HepG2 (cell line): ENCODE measurements around the gene ANKRD40. TPM values are rescaled to one million over a fixed set of nuclear protein-coding genes. Genes with fewer than 3 reads are reported as not detected.

Experiments
- ATAC-seq: fragments of 200-7000 bp; cut with Tn5 transposase; 3 replicates; pipeline ENCODE4 v1.9.1; 2020; ENCODE audit warnings: mild to moderate bottlenecking, moderate library complexity
- BruUV-seq: library from RNA; stranded (reverse); fragments of 400-500 nt; replicated peaks from 2 replicates; lab custom pipeline; 2021; lab: Mats Ljungman, UMichigan
- CTCF ChIA-PET: fragments of 300-600 bp; formaldehyde crosslinking; extraction: SDS; loops from one replicate; lab custom pipeline; 2021; ENCODE audit warnings: low total read pairs, inconsistent platforms, low intra/inter-chr PET ratio; lab: Yijun Ruan, JAX
- POLR2A ChIA-PET: fragments of 350-600 bp; sonication (Branson Sonifier 250); formaldehyde crosslinking; loops from one replicate; lab custom pipeline; 2020; ENCODE audit warnings: antibody characterized with exemption, inconsistent platforms; lab: Yijun Ruan, JAX
- DNase-seq: peaks from one replicate; pipeline ENCODE4 v3.0.0-alpha.2; 2015; ENCODE audit warnings: low spot score
- FAIRE-seq: peaks from 3 replicates; lab custom pipeline; 2011; peaks lifted over from hg19 to GRCh38; lab: Jason Lieb, UNC
- H2AFZ ChIP-seq: one replicate; pipeline ENCODE4 v1.6.1; 2011; ENCODE audit warnings: low read length, inconsistent platforms
- H3K27ac ChIP-seq: fragments of 300-600 bp; 3 replicates; pipeline ENCODE4 v1.8.0; 2011; ENCODE audit warnings: mixed run types, mild to moderate bottlenecking, mixed read lengths, low read length, inconsistent platforms; ENCODE audit not compliant: insufficient read depth; ENCODE audit errors: extremely low read length
- H3K27me3 ChIP-seq, 2 experiments: fragments of 200-600 bp in 1 of 2; 2 replicates in 1 of 2; 3 replicates in 1 of 2; pipeline versions ENCODE4 v1.6.0 to v1.8.0; 2011; ENCODE audit warnings: low read length in 2 of 2, mild to moderate bottlenecking in 2 of 2, moderate library complexity in 2 of 2, inconsistent platforms in 1 of 2; ENCODE audit not compliant: insufficient read depth in 2 of 2, control insufficient read depth in 1 of 2
- H3K36me3 ChIP-seq, 2 experiments: fragments of 200-600 bp in 1 of 2; replicated peaks in 1 of 2; 2 replicates in 1 of 2; 3 replicates in 1 of 2; pipeline versions ENCODE4 v1.5.1 to v1.8.0; 2011; ENCODE audit warnings: low read length in 2 of 2, inconsistent platforms in 1 of 2; ENCODE audit not compliant: insufficient read depth in 2 of 2, control insufficient read depth in 1 of 2
- H3K4me1 ChIP-seq: 2 replicates; pipeline ENCODE4 v1.5.1; 2012; ENCODE audit warnings: low read length, inconsistent platforms; ENCODE audit not compliant: insufficient read depth
- H3K4me2 ChIP-seq: 2 replicates; pipeline ENCODE4 v1.6.0; 2011; ENCODE audit warnings: low read depth, low read length, inconsistent platforms
- H3K4me3 ChIP-seq, 3 experiments: fragments of 200-600 bp in 1 of 3; sonication (generic), shearing (Covaris generic) in 1 of 3; replicated peaks in 1 of 3; 2 replicates each; pipeline ENCODE4 v1.5.1; 2011 to 2016; ENCODE audit warnings: low read length in 3 of 3, inconsistent platforms in 2 of 3, low read depth in 2 of 3, mild to moderate bottlenecking in 2 of 3, control low read depth in 1 of 3, mixed read lengths in 1 of 3; ENCODE audit not compliant: insufficient read depth in 1 of 3
- H3K79me2 ChIP-seq: one replicate; pipeline ENCODE4 v1.6.1; 2011; ENCODE audit warnings: low read length, inconsistent platforms; ENCODE audit not compliant: insufficient read depth
- H3K9ac ChIP-seq: 2 replicates; pipeline ENCODE4 v1.6.0; 2011; ENCODE audit warnings: mild to moderate bottlenecking, low read depth, low read length, inconsistent platforms; ENCODE audit not compliant: insufficient read depth
- H3K9me3 ChIP-seq: 2 replicates; pipeline ENCODE4 v1.5.1; 2012; ENCODE audit warnings: mild to moderate bottlenecking, low read length
- H4K20me1 ChIP-seq: 2 replicates; pipeline ENCODE4 v1.6.0; 2011; ENCODE audit warnings: inconsistent platforms, mild to moderate bottlenecking, low read length, moderate library complexity; ENCODE audit not compliant: insufficient read depth
- FOXP4 ChIP-seq: sonication (generic); formaldehyde crosslinking; IDR thresholded peaks from 2 replicates; pipeline ENCODE4 v1.4.0; 2020; ENCODE audit warnings: missing genetic modification reagents
- GATA4 ChIP-seq: sonication (generic); IDR thresholded peaks from 2 replicates; pipeline ENCODE4 v1.6.1; 2016; ENCODE audit warnings: antibody characterized with exemption, low read depth, borderline replicate concordance
- PRDM15 ChIP-seq: sonication (generic); formaldehyde crosslinking; IDR thresholded peaks from 2 replicates; pipeline ENCODE4 v1.4.0; 2020; ENCODE audit warnings: missing genetic modification reagents
- SCMH1 ChIP-seq: sonication (generic); formaldehyde crosslinking; IDR thresholded peaks from 2 replicates; pipeline ENCODE4 v1.9.0; 2021; ENCODE audit warnings: missing genetic modification reagents, mild to moderate bottlenecking, borderline replicate concordance
- TRIM22 ChIP-seq: fragments of 450-650 bp; IDR thresholded peaks from 2 replicates; pipeline ENCODE4 v1.6.1; 2017
- ZNF224 ChIP-seq: sonication (generic); formaldehyde crosslinking; IDR thresholded peaks from 2 replicates; pipeline ENCODE4 v1.5.0; 2020; ENCODE audit warnings: mild to moderate bottlenecking, missing genetic modification reagents
- ZNF407 ChIP-seq: sonication (generic); formaldehyde crosslinking; IDR thresholded peaks from one replicate; pipeline ENCODE4 v1.5.1; 2020; ENCODE audit warnings: mild to moderate bottlenecking, missing genetic modification reagents; ENCODE audit errors: not compliant biosample characterization
- ZNF451 ChIP-seq: sonication (generic); formaldehyde crosslinking; IDR thresholded peaks from 2 replicates; pipeline ENCODE4 v1.5.0; 2020; ENCODE audit warnings: mild to moderate bottlenecking, missing genetic modification reagents
- ZSCAN31 ChIP-seq: sonication (generic); formaldehyde crosslinking; IDR thresholded peaks from 2 replicates; pipeline ENCODE4 v1.5.0; 2020; ENCODE audit warnings: low read depth, mild to moderate bottlenecking, missing genetic modification reagents
- WGBS: methylation state at CpG from one replicate; pipeline ENCODE4 v1.1.6; 2017; ENCODE audit warnings: low lambda C conversion rate; 5-methylcytosine and 5-hydroxymethylcytosine counted together
- in situ Hi-C: cut with HindIII; loops from 2 replicates; pipeline ENCODE4 v1.10.0; 2017; ENCODE audit warnings: low pct_unique_long_range_greater_than_20kb; ENCODE audit not compliant: extremely low pct_ligation_motif_present
- intact Hi-C: fragments of 100-400 bp; cut with micrococcal nuclease; formaldehyde crosslinking; loops from one replicate; pipeline ENCODE4 v1.10.0; 2022; ENCODE audit not compliant: unreplicated experiment
- polyA plus RNA-seq, 8 experiments: library from polyadenylated mRNA; depleted of rRNA in 3 of 8; stranded (reverse) in 7 of 8; unstranded in 1 of 8; fragments of >200 nt; fragmentation: Illumina TruSeq in 4 of 8; extraction: Trizol in 4 of 8; gene quantifications; 2 replicates each; pipeline versions ENCODE4 v1.2.1 to v1.2.3, GENCODE V29; 2011 to 2016; ENCODE audit warnings: low read depth in 4 of 8, missing spikeins in 1 of 8, mixed read lengths in 1 of 8; ENCODE audit not compliant: insufficient read depth in 1 of 8
- total RNA-seq, 5 experiments: library from RNA; depleted of rRNA; stranded (reverse); fragments of >200 nt; fragmentation: Illumina TruSeq; extraction: Trizol; gene quantifications; 2 replicates each; pipeline ENCODE4 v1.2.3, GENCODE V29; 2016; ENCODE audit warnings: low read depth in 1 of 5

The ANKRD40 gene
- total and polyA plus RNA-seq, 2 of the 13 experiments (the other 11 are each of a cell fraction or from before 2014, with no cell fraction given) = 35.0 to 46.4 TPM

GRCh38 chr17:50728112-50728429, 20.4 kb upstream of the ANKRD40 start:
- Histone ChIP-seq H3K4me2 (no peak overlapping the region), H3K9ac (no peak overlapping the region), H2AFZ (no peak overlapping the region), H4K20me1 (peaks cover 99% of the 10 kb centered on the region), H3K36me3 (peaks cover 4 to 25% of the 10 kb centered on the region in 2 experiments; a peak in 4 of 5 replicates), H3K27me3 (no peaks in the 10 kb centered on the region), H3K27ac (no peak overlapping the region), H3K9me3 (no peaks in the 10 kb centered on the region), H3K79me2 (peaks cover 98% of the 10 kb centered on the region), H3K4me3 (no peak overlapping the region), H3K4me1 (peaks cover 76% of the 10 kb centered on the region)
- CTCF ChIA-PET = no interaction called here
- FAIRE-seq (no peak), ATAC-seq (no peak), DNase-seq (no peak)
- POLR2A ChIA-PET = interaction anchor here (0.7 kb wide), 1 partner anchor 9 kb away, joined by 4 read pairs; the partner anchor contains the start of gene LUC7L3
- BruUV-seq = no TSS peak
- intact Hi-C loops (no loop called here), in situ Hi-C loops (no loop called here)
- WGBS = 92% methylated on average over 2 of the region's 2 CpGs
- TF ChIP-seq ZSCAN31 (CRISPR knock-in tag) (no peak), GATA4 (no peak), ZNF224 (CRISPR knock-in tag) (no peak), FOXP4 (CRISPR knock-in tag) (no peak), PRDM15 (no peak), SCMH1 (CRISPR knock-in tag) (no peak), ZNF407 (CRISPR knock-in tag) (no peak), TRIM22 (no peak), ZNF451 (no peak)
